HepG2 (cell line): ENCODE results near the gene TRIM28. TPM values are rescaled to one million over a fixed set of nuclear protein-coding genes. Genes with fewer than 3 reads are reported as not detected.

Experiments
- CCAR2 ChIP-seq: fragments of 200-400 bp; formaldehyde crosslinking; optimal IDR thresholded peaks from 2 replicates; pipeline ENCODE3; 2018; ENCODE audit warnings: low read depth, mild to moderate bottlenecking, low read length, moderate library complexity
- ESRRA ChIP-seq: sonication (generic); formaldehyde crosslinking; IDR thresholded peaks from 2 replicates; pipeline ENCODE4 v1.5.1; 2020; ENCODE audit warnings: mild to moderate bottlenecking, low read depth, missing genetic modification reagents
- IRX3 ChIP-seq: sonication (generic); formaldehyde crosslinking; IDR thresholded peaks from 2 replicates; pipeline ENCODE4 v1.8.1; 2023; ENCODE audit warnings: mild to moderate bottlenecking, low read depth, missing genetic modification reagents, borderline replicate concordance
- MBD4 ChIP-seq: IDR thresholded peaks from 2 replicates; pipeline ENCODE4 v1.6.1; 2012; ENCODE audit warnings: low read length, inconsistent platforms, borderline replicate concordance
- NFE2 ChIP-seq: sonication (generic); formaldehyde crosslinking; IDR thresholded peaks from 2 replicates; pipeline ENCODE4 v1.4.0; 2020; ENCODE audit warnings: missing genetic modification reagents
- POGZ ChIP-seq: sonication (generic); formaldehyde crosslinking; IDR thresholded peaks from 2 replicates; pipeline ENCODE4 v1.4.0; 2020; ENCODE audit warnings: mild to moderate bottlenecking, missing genetic modification reagents
- RARG ChIP-seq: sonication (generic); formaldehyde crosslinking; IDR thresholded peaks from 2 replicates; pipeline ENCODE4 v1.4.0; 2020; ENCODE audit warnings: low read depth, mild to moderate bottlenecking, missing genetic modification reagents
- SRF ChIP-seq: IDR thresholded peaks from 2 replicates; pipeline ENCODE4 v1.6.1; 2011; ENCODE audit warnings: mild to moderate bottlenecking, low read depth, low read length, moderate library complexity
- SRSF4 ChIP-seq: fragments of 200-400 bp; formaldehyde crosslinking; IDR thresholded peaks from one replicate; pipeline ENCODE4 v1.6.1; 2018; ENCODE audit warnings: mild to moderate bottlenecking, low read depth, low read length, moderate library complexity; ENCODE audit not compliant: poor library complexity, severe bottlenecking
- ZBTB25 ChIP-seq: IDR thresholded peaks from 2 replicates; pipeline ENCODE4 v1.6.1; 2018; ENCODE audit warnings: missing genetic modification reagents
- ZBTB43 ChIP-seq: sonication (generic); formaldehyde crosslinking; conservative IDR thresholded peaks from 2 replicates; pipeline ENCODE4 v1.4.0; 2020; ENCODE audit warnings: missing genetic modification reagents
- ZNF17 ChIP-seq: sonication (generic); formaldehyde crosslinking; IDR thresholded peaks from 2 replicates; pipeline ENCODE4 v1.5.0; 2020; ENCODE audit warnings: mild to moderate bottlenecking, missing genetic modification reagents
- ZNF207 ChIP-seq: fragments of 450-650 bp; IDR thresholded peaks from 2 replicates; pipeline ENCODE4 v1.6.1; 2016; ENCODE audit warnings: antibody characterized with exemption, borderline replicate concordance
- ZNF331 ChIP-seq: sonication (generic); formaldehyde crosslinking; IDR thresholded peaks from 2 replicates; pipeline ENCODE4 v1.4.0; 2020; ENCODE audit warnings: missing genetic modification reagents
- ZNF639 ChIP-seq: conservative IDR thresholded peaks from 2 replicates; pipeline ENCODE4 v1.6.1; 2018; ENCODE audit warnings: missing genetic modification reagents
- ZNF724P ChIP-seq: sonication (generic); formaldehyde crosslinking; IDR thresholded peaks from 2 replicates; pipeline ENCODE4 v1.8.0; 2022; ENCODE audit warnings: missing genetic modification reagents, borderline replicate concordance
- ZNF770 ChIP-seq: sonication (generic); formaldehyde crosslinking; IDR thresholded peaks from 2 replicates; pipeline ENCODE4 v1.5.0; 2020; ENCODE audit warnings: mild to moderate bottlenecking, missing genetic modification reagents
- ZNF775 ChIP-seq: sonication (generic); formaldehyde crosslinking; IDR thresholded peaks from 2 replicates; pipeline ENCODE4 v1.4.0; 2020; ENCODE audit warnings: missing genetic modification reagents, mild to moderate bottlenecking, moderate library complexity, borderline replicate concordance
- polyA plus RNA-seq, 8 experiments: library from polyadenylated mRNA; depleted of rRNA in 3 of 8; stranded (reverse) in 7 of 8; unstranded in 1 of 8; fragments of >200 nt; fragmentation: Illumina TruSeq in 4 of 8; extraction: Trizol in 4 of 8; gene quantifications; 2 replicates each; pipeline versions ENCODE4 v1.2.1 to v1.2.3, GENCODE V29; 2011 to 2016; ENCODE audit warnings: low read depth in 4 of 8, missing spikeins in 1 of 8, mixed read lengths in 1 of 8; ENCODE audit not compliant: insufficient read depth in 1 of 8
- total RNA-seq, 5 experiments: library from RNA; depleted of rRNA; stranded (reverse); fragments of >200 nt; fragmentation: Illumina TruSeq; extraction: Trizol; gene quantifications; 2 replicates each; pipeline ENCODE4 v1.2.3, GENCODE V29; 2016; ENCODE audit warnings: low read depth in 1 of 5
- TF ChIP-seq, protein P1 (sequence below): sonication (generic); formaldehyde crosslinking; IDR thresholded peaks from 2 replicates; pipeline ENCODE4 v1.5.0; 2020; ENCODE audit warnings: missing genetic modification reagents, mild to moderate bottlenecking, borderline replicate concordance
- TF ChIP-seq, protein P2 (sequence below): sonication (generic); formaldehyde crosslinking; IDR thresholded peaks from 2 replicates; pipeline ENCODE4 v1.5.1; 2020; ENCODE audit warnings: missing genetic modification reagents, mild to moderate bottlenecking, borderline replicate concordance

TRIM28 gene
- total and polyA plus RNA-seq, 2 of the 13 experiments (the other 11 are each of a cell fraction or from before 2014, with no cell fraction given), result 361 to 439 TPM

- TF ChIP-seq POGZ (CRISPR knock-in tag), result peak; percentile 92
- peak; percentile 84 for TF ChIP-seq CCAR2
- TF ChIP-seq, protein P1, sequence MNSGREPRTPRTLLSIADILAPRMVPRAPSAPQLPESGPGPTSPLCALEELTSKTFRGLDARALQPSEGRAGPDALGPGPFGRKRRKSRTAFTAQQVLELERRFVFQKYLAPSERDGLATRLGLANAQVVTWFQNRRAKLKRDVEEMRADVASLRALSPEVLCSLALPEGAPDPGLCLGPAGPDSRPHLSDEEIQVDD (CRISPR knock-in tag), result no peak
- peak; percentile 98 for TF ChIP-seq ZNF639 (CRISPR knock-in tag)
- no peak for TF ChIP-seq MBD4
- no peak for TF ChIP-seq ZNF17 (CRISPR knock-in tag)
- no peak for TF ChIP-seq ZBTB43 (CRISPR knock-in tag)
- peak; percentile 90; the same call in 1 of the 2 replicates for TF ChIP-seq ZNF724P
- no peak for TF ChIP-seq RARG (CRISPR knock-in tag)
- no peak for TF ChIP-seq NFE2 (CRISPR knock-in tag)
- TF ChIP-seq ZNF207, result no peak
- TF ChIP-seq SRSF4, result no peak
- peak; percentile 85 for TF ChIP-seq ZNF331 (CRISPR knock-in tag)
- TF ChIP-seq ZNF775 (CRISPR knock-in tag), result no peak
- no peak for TF ChIP-seq IRX3 (CRISPR knock-in tag)
- peak; percentile 83 for TF ChIP-seq ESRRA (CRISPR knock-in tag)
- TF ChIP-seq, protein P2, sequence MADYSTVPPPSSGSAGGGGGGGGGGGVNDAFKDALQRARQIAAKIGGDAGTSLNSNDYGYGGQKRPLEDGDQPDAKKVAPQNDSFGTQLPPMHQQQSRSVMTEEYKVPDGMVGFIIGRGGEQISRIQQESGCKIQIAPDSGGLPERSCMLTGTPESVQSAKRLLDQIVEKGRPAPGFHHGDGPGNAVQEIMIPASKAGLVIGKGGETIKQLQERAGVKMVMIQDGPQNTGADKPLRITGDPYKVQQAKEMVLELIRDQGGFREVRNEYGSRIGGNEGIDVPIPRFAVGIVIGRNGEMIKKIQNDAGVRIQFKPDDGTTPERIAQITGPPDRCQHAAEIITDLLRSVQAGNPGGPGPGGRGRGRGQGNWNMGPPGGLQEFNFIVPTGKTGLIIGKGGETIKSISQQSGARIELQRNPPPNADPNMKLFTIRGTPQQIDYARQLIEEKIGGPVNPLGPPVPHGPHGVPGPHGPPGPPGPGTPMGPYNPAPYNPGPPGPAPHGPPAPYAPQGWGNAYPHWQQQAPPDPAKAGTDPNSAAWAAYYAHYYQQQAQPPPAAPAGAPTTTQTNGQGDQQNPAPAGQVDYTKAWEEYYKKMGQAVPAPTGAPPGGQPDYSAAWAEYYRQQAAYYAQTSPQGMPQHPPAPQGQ (CRISPR knock-in tag), result no peak
- TF ChIP-seq ZBTB25, result peak; percentile 97
- TF ChIP-seq SRF, result peak; percentile 21; the same call in 1 of the 2 replicates
- TF ChIP-seq ZNF770 (CRISPR knock-in tag), result peak; percentile 37
Observed at GRCh38 chr19:58499021-58499927, 44.6 kb upstream of the TRIM28 start (continued).
